Mesenteric fat pad (tissue), 1 donor: Measurements from ENCODE around the gene NMRAL1. TPM values are rescaled to one million over a fixed set of nuclear protein-coding genes. Genes with fewer than 3 reads are reported as not detected.
A peak's percentile ranks its signal among the peaks of the same experiment; 100 is the strongest.

Experiments
- DNase-seq: peaks from one replicate; pipeline ENCODE4 v3.0.0-alpha.2; 2020; ENCODE audit warnings: low spot score
- total RNA-seq: library from RNA; stranded (reverse); fragmentation: NEBNext Ultra II Directional; extraction: Animal tissue kit (Norgen Biotek cat#: 25700); gene quantifications from one replicate; pipeline ENCODE4 v1.2.1, GENCODE V29; 2021
- donor health status: DM: yes; HTN: yes; CAD: no.

Gene NMRAL1
- total RNA-seq, 1 donor from 2014 or later = 23.4 TPM

- DNase-seq = no peak
Measured at GRCh38 chr16:4505356-4506147, 31.1 kb upstream of the NMRAL1 start.

DNA sequence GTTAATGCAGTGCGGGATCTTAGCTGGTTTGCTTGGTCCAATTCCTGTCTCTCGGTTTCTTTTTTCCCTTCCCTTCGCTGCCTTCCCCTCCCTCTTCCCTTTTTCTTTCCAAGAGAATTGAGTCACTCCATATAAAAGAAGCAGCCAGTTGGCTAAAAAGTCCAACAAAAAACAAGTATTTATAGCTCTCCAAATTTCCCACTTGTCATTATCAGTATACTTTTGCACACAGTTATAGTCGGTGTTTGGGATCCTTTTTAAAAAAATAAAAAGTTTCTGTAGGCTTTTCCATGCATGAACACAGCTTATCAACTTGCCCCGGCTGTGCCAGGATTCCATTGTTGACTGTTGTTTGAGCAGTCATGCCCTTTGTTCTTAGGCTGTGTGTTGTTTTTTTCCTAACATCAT is 26.6 kb upstream of the NMRAL1 start:
- DNase-seq = no peak

GRCh38 chr16:4500272-4500671 is 25.8 kb upstream of the NMRAL1 start:
- DNase-seq = no peak

GRCh38 chr16:4499196-4499555 is 24.8 kb upstream of the NMRAL1 start:
- DNase-seq = no peak

GRCh38 chr16:4498546-4499195 is 24.2 kb upstream of the NMRAL1 start:
- no peak for DNase-seq

GRCh38 chr16:4496305-4496704 is 21.9 kb upstream of the NMRAL1 start:
- no peak for DNase-seq

- no peak for DNase-seq
Measured at GRCh38 chr16:4495766-4496165, 21.3 kb upstream of the NMRAL1 start.

DNA sequence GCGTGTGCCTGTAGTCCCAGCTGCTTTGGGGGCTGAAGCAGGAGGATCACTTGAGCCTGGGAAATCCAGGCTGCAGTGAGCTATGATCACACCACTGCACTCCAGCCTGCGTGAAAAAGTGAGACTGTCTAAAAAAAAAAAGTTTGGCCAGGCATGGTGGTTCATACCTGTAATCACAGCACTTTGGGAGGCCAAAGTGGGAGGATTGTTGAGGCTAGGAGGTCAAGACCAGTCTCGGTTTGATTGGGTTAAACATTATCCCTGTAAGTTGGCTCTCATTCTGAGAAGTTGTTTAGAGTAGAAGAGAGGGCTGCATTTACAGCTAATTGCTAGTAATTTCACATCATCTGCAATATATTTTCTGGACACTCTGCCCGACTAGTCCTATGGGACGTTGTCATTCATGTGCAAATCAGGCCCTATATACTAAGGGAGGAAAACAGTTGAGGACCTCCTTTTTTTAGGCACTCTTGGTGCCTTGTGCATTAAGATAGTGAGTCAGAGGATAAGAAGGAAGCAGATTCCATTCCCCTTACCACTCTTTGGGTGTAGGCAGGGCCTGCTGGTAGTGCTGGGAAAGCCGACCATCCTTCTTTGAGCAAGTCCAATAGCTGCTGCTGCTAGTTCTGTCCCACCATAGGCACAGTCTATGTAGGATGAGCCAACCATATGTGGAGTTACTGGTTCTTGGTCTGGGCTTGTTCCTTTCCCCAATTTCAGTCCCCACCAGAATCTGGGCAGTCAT is 20.5 kb upstream of the NMRAL1 start:
- DNase-seq = no peak

- no peak for DNase-seq
Measured at GRCh38 chr16:4491898-4492297, 17.5 kb upstream of the NMRAL1 start.

DNA sequence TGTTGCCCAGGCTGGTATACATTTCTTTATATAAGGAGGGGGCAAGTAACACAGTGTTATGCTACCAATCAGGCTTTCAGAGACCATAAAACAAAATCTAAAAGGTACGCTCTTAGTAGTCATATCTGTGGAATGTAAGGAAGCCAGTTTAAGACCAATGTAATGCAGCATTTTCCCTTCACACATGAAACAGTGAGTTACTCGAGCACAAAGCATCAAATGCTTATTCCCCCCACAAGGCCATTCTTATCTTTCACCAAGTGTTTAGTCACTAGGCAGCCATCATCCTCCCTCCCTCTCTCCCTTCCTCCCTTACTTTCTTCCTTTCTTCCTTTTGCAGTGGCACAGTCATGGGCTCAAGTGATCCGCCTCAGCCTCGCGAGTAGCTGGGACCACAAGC is 14.6 kb upstream of the NMRAL1 start:
- no peak for DNase-seq

DNA sequence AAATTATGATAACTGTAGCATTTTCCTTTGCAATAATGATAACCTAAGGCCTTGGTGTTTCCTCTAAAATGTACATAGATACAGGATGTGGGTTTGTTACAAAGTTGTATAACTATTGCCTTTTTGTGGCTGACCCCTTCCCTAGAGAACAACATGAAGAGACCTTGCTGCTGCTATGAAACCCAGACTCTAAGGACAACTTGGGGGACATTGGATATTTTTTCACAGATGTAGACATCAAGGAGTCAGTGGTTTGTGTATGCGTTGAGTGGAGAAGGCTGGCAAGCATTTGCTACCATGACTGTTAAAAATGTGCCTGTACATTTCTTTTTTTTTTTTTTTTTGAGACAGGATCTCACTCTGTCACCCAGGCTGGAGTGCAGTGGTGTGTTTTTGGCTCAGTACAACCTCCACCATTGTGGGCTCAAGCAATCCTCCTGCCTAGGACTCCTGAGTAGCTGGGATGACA is 14.1 kb upstream of the NMRAL1 start:
- no peak for DNase-seq

GRCh38 chr16:4487955-4488498 is 13.6 kb upstream of the NMRAL1 start:
- no peak for DNase-seq

DNA sequence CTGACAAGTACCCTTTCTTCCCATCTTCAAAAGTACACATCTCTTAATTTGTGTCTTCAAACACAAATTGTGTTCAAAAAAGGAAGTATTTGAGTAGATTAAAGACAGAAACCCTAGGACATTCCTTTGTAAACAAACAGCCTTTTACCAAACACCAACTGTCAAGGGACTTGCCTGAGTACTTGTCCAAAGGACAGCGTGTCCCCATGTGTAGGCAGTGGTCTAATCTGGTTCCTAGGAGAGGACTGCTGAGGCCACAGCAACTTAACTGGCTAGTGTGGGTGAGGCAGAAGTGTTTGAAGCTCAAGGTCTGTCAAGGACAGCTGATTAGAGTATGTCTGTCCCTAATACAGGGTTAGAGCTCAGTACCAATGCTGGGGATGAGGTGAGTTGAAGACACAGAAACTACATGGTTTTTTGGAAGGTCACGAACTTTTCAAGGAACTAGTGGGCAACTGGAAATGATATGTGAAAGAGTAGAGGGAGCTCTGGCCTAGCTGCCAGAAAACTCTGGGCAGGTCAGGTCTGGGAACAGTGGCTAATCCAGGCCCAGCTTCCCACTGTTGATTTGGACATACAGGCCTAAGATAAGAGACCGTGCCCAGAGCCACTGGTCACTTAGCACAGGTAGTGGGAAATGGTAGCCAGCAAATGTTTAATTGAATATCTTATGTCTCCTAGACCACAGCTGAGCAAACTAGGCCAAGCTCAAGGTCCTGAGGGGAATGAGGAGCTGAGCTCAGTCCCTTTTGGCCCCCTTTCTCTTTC is 11.9 kb upstream of the NMRAL1 start:
- no peak for DNase-seq

- DNase-seq = no peak
Measured at GRCh38 chr16:4481963-4482362, 7.5 kb upstream of the NMRAL1 start.

DNA sequence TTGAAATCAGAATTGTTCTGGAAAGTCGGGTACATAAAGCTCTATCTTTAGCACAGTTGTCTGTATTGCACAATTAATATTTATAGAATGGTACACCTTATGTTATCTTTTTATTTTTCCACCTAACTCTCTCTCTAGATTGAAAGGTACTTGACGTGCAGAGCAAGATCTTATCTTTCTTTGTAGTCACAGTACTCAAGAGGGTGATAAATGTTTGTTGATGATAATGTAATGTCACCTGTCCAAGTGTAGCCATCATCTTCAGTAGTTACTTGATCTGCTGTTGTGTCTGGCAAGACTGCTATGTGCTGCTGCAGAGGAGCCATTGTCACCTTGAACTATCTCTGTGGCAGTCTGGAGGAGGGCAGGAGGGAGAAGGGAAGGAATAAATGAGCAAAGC is 7.1 kb upstream of the NMRAL1 start:
- DNase-seq = no peak

- DNase-seq = no peak
Measured at GRCh38 chr16:4477966-4478365, 3.5 kb upstream of the NMRAL1 start.

GRCh38 chr16:4475880-4476788 is 1.7 kb upstream of the NMRAL1 start, which contains the start of gene HMOX2:
Gene HMOX2 (plus strand): TSS chr16:4476398. CDS start chr16:4505525, 29,127 bp downstream.
- DNase-seq = peak; percentile 99

- DNase-seq = no peak
Measured at GRCh38 chr16:4472880-4473279, 1.5 kb downstream of the NMRAL1 start.

DNA sequence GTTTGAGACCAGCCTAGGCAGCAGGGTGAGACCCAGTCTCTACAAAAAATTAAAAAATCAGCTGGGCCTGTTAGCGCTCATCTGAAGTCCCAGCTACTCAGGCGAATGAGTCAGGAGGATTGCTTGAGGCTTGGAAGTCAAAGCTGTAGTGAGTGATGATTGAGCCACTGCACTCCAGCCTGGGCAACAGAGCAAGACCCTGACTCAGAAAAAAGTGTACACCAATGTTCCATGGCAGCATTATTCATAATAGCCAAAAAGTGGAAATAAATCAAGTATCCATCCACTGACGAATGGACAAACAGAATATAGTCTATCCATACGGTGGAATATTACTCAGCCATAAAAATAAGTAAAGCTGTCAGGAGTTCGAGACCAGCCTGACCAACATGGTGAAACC is 2.6 kb downstream of the NMRAL1 start:
- DNase-seq = no peak

DNA sequence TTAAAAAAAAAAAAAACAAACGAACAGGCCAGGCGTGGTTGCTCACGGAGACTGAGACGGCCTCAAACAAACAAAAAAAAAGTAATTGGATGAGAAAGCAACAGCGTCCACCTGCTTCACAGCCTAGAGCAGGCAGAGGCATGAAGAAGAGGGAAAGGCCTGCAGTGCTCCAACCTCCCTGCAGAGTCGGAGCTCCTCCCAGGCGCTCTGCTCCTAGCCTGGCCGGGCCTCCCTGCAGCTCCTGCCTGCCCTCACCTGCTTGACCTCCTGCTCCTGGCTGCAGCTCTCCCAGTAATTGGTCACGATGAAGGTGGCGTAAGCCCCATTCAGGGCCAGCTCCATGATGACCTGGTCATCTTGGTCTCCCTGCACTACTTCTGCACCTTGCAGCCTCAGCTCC is 5.5 kb downstream of the NMRAL1 start:
- DNase-seq = no peak
